Activated T-helper 9 cell treated with anti-CD3 and anti-CD28 coated beads, Interleukin-2, amount 50 U/mL, for 16 hours (primary cell): Measurements from ENCODE around the gene RMI1.

ENCODE experiments used
- DNase-seq: peaks from one replicate; pipeline ENCODE4 v3.0.0-alpha.2; 2020; ENCODE audit warnings: low read depth

RMI1 gene

DNA sequence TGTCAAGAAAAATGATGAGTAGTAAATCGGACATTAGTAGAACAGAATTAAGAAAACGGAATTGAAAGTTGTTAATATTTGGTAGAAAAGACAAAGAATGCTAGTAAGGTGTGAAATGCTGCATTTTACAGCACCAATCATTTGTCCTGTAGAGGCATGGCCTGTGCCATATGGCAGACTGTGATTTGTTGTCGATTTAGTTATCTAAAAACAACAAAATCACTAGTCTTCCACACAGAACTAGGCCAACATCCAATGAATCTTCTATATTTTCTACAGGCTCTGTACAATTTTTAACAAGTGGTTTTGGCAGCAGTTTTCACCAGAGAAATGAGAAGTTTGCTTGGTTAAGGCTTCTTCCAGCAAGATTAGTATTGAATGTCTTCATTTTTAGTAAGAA, 11.0 kb upstream of the RMI1 start:
- DNase-seq: no peak

- no peak for DNase-seq
These were observed 9.1 kb upstream of the RMI1 start for GRCh38 chr9:83971485-83971884.

DNA sequence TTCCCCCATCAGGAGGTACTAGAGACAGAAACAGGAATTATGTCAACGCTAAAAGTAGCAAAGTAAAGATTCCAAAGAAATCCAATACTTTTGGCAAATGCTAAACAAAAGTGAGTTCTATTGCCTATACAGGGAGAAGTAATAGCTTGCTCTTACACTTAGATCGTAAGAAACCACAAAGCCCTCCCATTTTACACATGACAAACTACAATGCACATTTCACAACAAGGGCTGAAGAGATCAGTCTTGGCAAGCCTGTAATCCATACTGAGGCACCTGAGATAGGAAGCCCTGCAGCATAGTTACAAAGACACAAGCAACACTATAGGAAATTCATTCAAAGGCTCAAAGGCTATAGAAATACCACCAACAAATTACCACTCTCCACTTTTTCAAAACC, 8.3 kb upstream of the RMI1 start:
- DNase-seq: no peak

DNA sequence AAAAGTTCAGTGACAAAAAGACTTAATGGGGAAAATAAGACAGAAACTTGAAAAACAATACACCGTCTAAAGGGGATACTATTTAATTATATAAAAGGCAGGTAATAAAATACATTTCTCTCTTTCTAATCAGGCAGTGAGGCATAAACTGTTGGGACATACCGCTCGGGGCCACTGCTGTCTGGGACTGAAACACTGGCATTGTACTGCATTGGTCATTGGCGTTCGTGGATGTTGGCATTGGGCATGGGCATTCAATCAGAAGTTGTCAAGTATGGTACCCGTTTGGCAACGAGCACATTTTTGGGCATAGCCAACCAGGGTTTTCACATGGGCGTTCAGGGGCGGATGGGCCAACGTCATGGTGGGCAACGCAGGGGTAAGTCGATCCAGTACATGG, 5.3 kb upstream of the RMI1 start:
- no peak for DNase-seq

DNA sequence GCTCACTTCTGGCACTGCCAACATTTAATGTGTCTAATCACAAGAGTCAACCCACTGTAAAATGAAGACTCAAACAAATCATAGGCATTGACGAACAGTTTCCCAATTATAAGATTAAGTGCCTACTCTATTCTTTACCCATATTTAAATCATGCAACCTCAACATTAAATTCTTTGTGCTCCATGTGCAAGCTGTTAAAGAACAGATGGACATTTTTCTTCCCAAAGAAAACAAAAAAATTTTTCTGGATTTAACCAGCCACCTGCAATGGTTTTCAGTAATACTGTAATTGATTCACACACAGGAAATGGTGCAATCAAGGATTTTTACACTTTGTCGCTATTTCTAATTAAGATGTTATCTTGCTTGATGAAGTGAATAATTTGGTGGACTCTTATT, 4.2 kb upstream of the RMI1 start:
- DNase-seq: no peak

DNA sequence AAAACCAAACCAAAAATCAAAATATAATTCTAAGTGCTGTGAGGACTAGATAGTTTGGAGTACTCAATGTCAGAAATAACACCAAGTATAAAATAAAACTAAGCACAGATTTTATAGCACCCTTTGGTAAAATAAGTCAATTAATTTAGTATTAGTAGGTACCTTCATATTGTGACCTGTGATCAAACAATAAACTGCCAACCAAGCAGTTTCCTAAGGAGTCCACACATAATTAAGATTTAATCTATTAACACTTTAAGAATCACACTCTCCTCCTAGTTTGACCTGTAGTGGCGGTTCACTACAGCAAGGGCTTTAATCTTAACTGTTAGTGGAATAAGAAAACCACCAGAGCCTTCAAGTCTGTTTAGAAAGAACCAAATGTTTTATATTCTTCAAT, 3.4 kb upstream of the RMI1 start:
- DNase-seq: no peak

GRCh38 chr9:83978992-83979811, 1.4 kb upstream of the RMI1 start:
- DNase-seq: peak; percentile 82

GRCh38 chr9:83979812-83980394, 702 bp upstream of the RMI1 start, which contains the start of gene HNRNPK:
TSS of gene HNRNPK (minus strand) at chr9:83980215. CDS start at chr9:83978252, 1,963 bp downstream.
- peak; percentile 99 for DNase-seq

DNA sequence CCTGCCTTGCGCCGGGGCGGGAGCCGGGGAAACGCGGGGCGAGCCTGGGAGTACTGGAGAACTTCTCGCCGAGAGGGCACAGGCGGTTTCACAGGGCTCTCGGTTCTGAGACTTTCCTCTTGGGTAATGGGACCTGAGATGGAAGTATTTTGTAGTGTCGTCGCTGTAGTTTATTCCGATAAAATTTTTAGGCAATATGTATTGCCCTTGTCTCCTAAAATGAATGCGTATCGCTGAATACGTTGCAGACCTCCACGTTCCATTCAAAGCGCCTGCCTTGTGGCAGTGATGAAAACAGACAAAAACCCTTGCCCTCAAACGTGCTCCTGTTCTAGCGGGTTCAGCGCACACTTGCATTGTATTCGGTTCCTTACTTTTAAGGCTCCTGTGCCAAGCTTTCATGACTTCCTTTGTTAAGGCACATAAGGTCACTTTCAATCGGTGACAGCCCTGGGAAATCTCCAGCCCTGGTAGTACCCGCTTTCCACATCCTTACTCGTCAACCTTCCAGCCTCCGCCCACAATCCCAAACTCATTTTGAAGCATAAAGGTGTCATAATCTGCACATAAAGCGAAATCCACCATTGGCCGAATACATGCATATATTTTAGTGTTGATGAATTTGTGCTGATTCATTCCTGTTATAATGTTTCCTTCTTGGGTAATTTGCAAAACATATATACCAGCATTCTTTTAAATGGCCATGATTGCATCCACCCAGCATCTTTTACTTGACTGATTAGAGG, 694 bp downstream of the RMI1 start:
- DNase-seq: no peak

DNA sequence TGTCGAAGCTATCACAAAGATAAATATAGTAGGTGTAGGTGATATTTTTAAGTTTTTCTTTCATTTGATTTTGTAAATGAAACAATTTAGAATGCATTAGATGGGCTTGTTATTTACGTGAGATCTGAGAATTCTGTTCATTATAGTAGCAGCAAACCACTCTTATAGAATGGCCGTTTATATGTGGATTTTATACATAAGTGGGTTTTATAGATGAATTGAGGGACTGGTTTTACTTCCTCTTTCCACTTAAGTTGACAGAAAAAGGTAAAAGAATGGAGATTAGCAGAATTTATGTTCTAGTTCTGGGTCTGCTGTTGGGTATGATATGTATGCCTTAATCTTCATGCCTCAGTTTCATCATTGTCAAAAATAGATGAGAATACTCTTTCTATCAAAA, 5.6 kb downstream of the RMI1 start:
- no peak for DNase-seq

GRCh38 chr9:83986765-83987401, 6.3 kb downstream of the RMI1 start:
- DNase-seq: no peak

GRCh38 chr9:83987402-83987791, 6.8 kb downstream of the RMI1 start:
- DNase-seq: no peak

DNA sequence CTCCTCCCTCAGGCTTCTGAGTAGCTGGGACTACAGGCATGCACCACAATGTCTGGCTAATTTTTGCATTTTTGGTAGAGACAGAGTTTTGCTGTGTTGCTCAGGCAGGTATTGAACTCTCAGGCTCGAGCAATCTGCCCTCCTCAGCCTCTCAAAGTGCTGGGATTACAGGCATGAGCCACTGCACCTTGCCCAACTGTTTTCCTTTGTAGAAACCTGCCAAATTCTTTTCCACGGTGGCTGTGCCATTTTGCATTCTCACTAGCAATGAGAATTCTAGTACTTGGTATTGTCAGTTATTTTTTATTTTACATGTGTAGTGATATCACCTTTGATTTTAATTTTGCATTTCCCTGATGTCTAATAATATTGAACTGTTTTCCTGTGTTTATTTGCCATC, 7.8 kb downstream of the RMI1 start:
- DNase-seq: no peak

DNA sequence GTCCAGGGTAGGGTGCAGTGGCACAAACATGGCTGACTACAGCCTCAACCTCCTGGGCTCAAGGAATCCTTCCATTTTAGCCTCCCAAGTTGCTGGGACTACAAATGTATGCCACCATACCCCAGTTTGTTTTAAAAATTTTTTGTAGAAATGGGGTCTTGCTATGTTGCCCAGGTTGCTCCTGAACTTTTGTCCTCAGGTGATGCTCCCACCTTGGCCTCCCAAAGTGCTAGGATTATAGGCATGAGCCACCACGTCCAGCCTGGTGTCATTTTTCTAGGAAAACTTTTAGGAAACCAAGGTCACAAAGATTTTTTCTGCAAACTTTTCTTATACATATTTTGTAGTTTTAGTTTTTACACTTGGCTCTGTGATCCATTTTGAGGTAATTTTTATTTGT, 10.8 kb downstream of the RMI1 start:
- no peak for DNase-seq

DNA sequence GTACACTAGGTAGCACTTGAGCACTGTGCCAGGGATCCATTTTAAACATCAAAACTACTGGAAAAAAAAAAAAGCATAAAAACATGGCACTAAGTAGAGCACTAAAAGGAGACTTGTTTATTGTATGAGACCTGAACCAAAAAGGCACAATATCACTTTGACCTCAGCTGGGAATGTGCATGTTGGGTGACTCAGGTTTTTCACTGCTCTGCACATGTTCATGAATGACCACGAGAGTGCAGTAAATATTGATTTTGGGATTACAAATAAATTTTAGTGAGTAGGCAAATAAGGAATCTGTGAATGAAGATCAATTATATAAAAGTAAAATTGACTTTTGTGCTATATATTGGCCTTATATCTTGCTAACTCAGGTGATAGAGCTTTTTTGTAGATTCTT, 11.8 kb downstream of the RMI1 start:
- no peak for DNase-seq

DNA sequence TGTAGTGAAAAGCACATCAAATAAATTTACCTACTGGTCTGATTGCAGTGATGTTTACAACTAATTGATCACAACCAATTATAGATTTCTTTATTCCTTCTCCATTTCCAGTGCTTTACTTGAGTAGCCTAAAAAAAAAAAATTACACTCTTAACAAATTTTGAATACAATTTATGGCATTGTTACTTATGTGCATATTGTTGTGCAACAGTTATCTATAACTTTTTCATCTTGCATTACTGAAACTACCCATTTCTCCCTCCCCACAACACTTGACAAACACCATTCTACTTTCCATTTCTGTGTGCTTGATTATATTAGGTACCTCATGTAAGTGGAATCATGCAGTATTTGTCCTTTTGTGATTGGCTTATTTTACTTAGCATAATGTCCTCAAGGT, 12.3 kb downstream of the RMI1 start:
- no peak for DNase-seq

DNA sequence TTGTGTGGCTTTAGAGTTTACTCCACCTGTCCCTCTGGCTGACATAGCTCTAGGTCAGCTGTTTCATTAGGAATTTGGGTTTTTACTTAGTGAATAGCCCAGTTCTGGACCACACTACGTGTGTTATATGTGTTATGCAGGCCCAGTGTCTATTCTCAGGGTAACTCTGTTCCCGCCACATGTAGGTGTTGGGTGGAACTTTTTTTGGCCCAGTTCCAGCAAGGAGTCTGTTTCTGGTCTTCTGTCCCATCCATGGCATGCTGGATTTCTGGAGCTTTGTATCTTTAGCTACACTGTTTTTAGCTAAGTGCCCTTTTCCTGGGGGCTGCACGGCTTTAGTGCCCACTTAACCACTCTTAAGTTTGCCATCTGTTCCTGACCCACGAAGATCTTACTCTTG, 15.5 kb downstream of the RMI1 start:
- no peak for DNase-seq

GRCh38 chr9:83999141-83999918, 18.7 kb downstream of the RMI1 start:
- DNase-seq: no peak

DNA sequence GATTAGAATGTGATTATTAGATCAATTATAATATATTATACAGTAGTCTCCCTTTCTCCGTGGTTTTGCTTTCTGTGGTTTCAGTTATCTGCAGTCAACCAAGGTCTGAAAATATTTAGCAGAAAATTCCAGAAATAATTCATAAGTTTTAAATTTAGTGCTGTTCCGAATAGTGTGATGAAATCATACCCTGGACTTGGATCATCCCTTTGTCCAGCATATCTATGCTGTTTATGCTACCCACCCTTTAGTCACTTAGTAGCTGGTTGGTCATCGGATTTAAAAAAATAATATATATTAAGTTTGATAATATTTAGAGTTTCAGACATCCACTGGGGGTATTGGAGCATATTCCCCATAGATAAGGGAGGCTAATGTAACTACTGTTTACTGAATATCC, 19.6 kb downstream of the RMI1 start:
- no peak for DNase-seq

DNA sequence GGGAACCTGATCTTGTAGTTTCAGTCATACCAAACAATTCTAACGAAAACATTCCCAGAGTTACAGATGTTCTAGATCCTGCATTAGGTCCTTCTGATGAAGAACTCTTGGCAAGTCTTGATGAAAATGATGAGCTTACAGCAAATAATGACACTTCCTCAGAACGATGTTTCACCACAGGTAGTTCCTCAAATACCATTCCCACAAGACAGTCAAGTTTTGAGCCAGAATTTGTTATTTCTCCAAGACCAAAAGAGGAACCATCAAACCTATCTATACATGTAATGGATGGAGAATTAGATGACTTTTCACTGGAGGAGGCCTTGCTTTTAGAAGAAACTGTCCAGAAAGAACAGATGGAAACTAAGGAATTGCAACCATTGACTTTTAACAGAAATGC, 21.0 kb downstream of the RMI1 start:
- no peak for DNase-seq

GRCh38 chr9:84002344-84002743, 21.7 kb downstream of the RMI1 start:
- DNase-seq: no peak

- no peak for DNase-seq
These were observed 22.6 kb downstream of the RMI1 start for GRCh38 chr9:84003246-84003645.
